Measurements from ENCODE around the gene C8G.

Gene C8G

DNA sequence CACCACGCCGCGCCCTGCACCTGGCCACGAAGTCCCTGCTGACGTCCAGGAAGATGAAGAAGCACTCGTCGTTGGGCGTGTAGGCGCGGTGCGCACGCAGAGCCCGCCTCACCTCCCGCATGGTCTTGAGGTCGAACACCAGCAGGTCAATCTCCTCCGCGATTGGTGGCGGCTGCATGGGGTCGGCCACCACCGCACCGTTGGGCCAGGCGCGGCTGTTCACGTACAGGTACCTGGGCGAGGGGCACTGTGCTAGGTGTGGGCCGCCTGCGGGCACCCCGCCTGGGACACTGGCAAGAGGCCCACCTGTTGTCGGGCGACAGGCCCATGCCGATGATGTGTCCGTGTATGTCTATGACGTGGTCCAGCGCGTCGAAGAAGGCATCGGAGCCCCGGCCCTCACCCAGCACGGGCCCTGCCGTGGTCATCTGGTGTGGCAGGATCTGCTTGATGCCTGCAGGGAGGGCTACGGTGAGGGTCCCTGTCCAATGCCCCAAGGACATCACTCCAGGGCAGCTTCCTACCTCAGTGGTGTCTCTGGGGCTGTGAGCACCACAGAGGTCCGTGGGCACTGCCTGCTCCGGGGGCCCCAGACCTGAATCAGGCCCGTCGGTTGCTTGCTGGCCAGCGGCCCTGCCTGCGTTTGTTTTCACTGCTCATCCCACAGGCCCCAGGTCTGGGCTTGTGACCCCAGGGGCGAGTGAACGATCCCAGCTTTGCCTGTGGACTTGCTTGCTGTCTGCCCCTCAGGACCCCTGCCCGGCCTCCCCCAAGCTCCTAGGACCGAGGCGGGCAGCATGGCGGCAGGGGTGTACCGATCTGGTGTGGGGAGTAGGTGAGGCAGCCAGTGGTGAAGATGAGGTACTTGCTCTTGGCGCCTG lies 3.6 kb upstream of the C8G start:
- DNase-seq (ENCODE audit: low spot score), result no peak

GRCh38 chr9:136942112-136942880 lies 2.7 kb upstream of the C8G start:
- DNase-seq (ENCODE audit: low spot score), result no peak

- DNase-seq (ENCODE audit: low spot score), result no peak
These were observed 2.2 kb upstream of the C8G start for GRCh38 chr9:136942881-136943230.

DNA sequence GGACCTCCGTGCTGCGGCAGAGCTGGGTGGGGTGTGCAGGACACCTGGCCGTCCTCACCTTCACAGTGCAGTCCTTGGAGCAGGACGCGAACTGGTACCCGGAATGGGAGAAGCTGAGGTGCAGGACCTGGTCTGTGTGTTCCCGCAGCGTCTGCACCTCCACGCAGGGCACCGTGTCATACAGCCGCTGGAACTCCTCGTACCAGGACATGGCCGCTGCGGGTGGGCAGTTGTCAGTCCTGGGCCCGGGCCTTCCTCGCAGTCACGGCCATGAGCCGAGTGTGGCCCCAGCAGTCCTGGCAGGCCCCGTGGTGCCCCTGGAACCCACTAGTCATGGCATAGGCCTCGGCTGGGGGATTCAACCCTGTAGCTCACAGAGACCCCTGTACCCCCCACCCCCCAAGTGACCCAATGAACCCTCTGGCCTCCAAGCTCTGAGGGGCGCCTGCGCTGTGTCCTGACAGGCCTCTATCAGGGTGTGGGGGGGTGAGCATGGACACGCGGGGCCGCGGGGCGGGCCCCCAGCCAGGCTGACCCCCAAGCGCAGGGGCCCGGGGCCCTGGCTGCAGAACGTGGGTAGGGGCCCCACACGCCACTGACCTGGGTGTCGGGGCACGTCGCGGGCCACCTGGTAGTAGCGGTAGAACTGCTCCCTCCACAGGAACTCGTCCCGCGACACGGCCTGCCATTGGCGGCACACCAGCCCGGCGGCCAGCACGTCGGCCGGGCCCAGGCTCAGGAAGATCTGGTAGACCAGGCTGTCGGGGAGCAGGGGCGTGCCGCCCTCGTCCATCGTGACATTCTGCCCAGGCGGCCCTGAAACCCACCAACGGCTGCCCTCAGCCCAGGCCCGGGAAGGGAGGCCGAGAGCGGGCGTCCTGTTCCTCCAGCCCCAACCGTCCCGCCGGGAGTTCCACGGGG lies 1.5 kb upstream of the C8G start:
- peak; percentile 63 for DNase-seq (ENCODE audit: low spot score)

DNA sequence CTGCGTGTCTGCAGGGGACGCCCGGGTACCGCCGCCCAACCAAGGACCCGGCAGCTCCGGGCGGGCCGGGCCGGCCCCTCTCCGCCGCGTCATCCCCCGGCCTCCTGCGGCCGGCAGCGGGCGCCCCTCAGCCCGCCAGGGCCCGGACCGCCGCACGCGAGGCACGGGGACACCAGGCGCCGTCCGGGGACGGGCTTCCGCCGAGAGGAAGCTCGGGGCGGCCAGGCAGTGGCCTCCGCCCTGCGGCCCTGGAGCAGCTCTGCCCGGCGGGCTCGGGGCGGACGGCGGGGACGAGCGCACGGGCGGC lies 878 bp upstream of the C8G start:
- peak; percentile 55 for DNase-seq (ENCODE audit: low spot score)

- DNase-seq (ENCODE audit: low spot score), result no peak
These were observed 537 bp downstream of the C8G start for GRCh38 chr9:136945333-136946227.

DNA sequence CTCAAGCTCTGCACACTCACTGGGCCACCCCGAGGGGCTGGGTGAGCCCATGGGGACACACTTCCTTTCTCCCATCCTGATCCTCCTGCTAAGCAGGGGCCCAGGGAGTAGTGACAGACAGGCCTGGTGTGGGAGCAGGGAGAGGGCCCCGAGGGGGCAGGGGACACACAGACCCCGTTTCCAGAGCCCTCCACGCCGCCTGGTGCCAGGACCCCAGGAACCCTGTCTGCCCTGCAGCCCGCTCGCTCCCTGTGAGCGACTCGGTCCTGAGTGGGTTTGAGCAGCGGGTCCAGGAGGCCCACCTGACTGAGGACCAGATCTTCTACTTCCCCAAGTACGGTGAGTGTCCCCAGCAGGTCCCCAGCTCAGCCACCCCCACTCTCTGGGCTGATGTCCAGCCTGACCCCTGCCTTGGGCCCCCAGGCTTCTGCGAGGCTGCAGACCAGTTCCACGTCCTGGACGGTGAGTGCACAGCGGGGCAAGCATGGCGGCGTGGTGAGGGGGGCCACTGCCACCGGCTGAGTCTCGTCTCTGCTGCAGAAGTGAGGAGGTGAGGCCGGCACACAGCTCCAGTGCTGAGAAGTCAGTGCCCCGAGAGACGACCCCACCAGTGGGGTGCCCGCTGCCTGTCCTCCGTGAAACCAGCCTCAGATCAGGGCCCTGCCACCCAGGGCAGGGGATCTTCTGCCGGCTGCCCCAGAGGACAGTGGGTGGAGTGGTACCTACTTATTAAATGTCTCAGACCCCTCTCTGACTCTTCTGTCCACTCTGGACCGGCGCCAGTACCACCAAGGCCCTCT lies 1.4 kb downstream of the C8G start:
- no peak for DNase-seq (ENCODE audit: low spot score)

DNA sequence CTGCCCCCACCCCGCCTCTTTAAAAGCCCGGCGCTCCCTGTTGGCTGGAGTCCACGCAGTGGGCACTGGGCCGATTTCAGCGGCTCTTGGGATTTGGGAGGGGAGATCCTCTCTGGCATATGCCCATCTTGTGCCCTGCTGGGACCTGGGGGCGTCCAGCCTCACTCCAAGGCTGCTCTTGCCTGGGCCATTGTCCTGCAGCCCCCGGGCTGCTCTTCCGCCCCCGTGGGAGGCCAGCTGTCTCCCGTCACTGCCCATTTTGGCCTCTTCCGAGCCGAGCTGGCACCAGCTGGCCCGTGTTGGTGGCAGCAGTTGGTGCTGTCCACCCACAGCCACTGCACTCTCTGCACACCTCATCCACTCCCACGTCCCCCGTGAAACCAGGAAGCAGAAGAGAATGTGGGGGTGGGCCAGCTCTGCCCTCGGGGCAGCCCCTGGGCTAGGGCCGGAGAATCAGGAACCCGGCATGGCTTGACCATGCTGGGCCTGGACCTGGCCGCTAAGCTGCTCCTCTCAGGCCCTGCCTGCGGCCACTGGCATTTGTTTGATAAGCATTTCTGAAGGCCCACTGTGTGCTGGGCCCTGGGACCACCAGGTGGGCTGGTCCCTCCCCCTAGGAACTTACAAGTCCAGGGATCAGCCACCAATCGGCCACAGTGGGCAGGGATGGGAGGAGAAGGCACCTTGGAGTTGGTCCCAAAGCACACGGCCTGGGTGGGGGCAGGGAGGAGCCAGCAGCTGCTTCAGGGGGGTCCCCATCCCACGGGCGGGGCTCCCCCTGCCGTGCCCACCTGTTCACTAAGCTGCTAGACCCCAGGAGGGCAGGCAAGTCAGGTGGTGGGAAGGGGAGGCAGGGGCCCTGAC lies 2.2 kb downstream of the C8G start:
- DNase-seq (ENCODE audit: low spot score), result no peak

DNA sequence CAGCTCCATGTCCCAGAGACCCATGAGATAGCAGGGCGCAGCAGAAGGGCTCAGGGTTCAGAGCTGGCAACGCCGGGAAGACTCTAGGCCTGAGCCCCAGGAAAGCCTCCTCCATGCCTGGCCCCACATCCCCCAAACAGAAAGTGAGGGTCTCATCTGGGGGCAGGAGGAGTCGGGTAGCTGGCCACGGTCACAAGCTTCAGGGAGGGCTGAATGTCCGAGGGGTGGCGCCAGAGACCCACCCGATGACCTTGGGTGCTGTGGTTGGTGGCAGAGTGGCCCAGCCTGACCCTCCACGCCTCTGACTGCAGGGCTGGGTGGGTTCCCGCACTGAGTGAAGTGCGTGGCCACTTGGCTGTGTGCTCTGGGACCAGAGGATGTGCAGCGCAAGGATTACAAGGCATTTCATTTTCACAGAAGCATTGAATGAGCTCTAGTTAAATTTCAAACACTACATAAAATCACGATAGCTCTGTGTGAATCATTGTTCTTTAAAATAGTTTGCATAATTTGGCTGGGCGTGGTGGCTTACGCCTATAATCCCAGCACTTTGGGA lies 3.0 kb downstream of the C8G start:
- DNase-seq (ENCODE audit: low spot score), result peak; percentile 42

- DNase-seq (ENCODE audit: low spot score), result no peak
These were observed 4.3 kb downstream of the C8G start for GRCh38 chr9:136949239-136949816.

- DNase-seq (ENCODE audit: low spot score), result peak; percentile 97
These were observed 5.0 kb downstream of the C8G start for GRCh38 chr9:136949817-136950655.

- no peak for DNase-seq (ENCODE audit: low spot score)
These were observed 5.7 kb downstream of the C8G start for GRCh38 chr9:136950656-136951276.

DNA sequence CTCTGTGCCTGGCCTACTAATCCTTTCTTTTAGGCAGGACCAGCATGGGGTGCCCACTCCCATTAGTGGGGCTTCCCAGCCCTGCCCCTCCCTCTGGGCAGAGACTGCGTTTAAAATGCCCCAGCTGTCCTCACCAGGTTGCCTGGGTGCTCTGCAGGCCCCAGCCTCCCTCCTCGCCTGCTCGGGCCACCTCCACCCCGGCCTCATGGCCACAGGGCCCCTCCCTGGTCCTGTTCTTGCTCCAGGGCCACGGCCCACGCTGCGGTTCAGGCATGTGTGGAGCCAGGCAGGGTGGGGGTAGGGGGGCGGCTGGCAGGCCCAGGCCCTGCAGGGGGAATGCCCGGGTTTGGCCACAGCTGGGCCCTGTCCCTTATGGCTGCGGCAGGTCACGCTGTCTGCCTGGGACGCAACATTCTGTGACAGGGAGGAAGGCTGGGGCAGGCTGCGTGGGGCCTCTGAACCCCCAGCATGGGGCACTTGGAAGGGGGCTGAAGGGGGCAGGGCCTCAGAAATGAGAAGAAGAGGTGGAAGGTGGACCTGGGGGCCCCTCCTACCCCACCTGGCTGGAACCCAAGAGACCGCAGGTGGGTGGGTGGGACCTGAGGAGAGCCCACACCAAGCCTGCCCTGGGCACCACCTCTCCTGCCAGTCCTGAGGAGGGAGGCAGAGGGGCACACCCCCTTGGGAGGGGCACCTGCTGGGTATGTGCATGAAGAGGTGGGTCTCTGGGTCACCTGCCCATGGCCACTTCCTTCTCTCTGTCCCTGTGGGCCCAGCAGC lies 6.7 kb downstream of the C8G start, which contains the start of gene LCN12:
LCN12 (plus strand) TSS at position 733 of the 780 bp plus-strand sequence. CDS start 55 bp downstream, outside the sequence.
- DNase-seq (ENCODE audit: low spot score), result no peak

- no peak for DNase-seq (ENCODE audit: low spot score)
These were observed 7.3 kb downstream of the C8G start for GRCh38 chr9:136952321-136952850.

DNA sequence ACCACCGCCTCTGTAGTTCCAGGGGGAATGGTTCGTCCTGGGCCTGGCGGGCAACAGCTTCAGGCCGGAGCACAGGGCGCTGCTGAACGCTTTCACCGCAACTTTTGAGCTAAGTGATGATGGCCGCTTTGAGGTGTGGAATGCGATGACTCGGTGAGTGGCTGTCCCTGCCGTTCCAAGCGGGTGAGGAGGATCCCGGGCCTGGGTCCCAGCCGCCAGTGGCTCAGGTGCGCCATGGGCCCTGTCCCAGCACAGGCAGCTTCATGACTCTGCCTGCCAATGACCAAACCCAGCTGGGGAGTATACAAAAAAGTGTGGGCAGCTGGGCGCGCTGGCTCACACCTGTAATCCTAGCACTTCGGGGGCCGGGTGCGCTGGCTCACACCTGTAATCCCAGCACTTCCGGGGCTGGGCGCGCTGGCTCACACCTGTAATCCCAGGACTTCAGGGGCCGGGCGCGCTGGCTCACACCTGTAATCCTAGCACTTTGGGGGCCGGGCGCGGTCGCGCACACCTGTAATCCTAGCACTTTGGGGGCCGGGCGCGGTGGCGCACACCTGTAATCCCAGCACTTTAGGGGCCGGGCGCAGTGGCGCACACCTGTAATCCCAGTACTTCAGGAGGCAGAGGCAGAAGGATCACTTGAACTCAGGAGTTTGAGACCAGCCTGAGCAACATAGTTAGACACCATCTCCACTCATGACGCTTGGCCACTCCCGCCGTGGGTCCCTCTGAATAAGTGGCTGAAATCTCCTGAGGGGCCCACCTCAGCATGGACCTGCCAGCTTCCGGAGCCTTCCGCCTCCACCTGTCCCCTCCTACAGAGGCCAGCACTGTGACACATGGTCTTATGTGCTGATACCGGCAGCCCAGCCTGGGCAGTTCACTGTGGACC lies 8.1 kb downstream of the C8G start:
- no peak for DNase-seq (ENCODE audit: low spot score)

All from NAMALWA (cell line).